Ovary (tissue), 9 donors: ENCODE data around the gene TTK. TPM values are rescaled to one million over a fixed set of nuclear protein-coding genes. Genes with fewer than 3 reads are reported as not detected.

Source experiments
- polyA plus RNA-seq, 2 donors: library from polyadenylated mRNA; stranded (reverse); fragments of 200-250 nt in 1 of 2; fragments of 350-450 nt in 1 of 2; fragmentation: Illumina TruSeq in 1 of 2; extraction: RNeasy Lipid Tissue Mini Kit (QIAGEN cat#74804) in 1 of 2; gene quantifications; one replicate each; pipeline ENCODE4 v1.2.3, GENCODE V29; 2013 to 2014
- total RNA-seq, 7 donors: library from RNA; depleted of rRNA in 2 of 7; stranded (reverse); fragments of >200 nt in 2 of 7; fragmentation: NEBNext Ultra II Directional in 3 of 7; extraction: Animal tissue kit (Norgen Biotek cat#: 25700) in 3 of 7; gene quantifications; one replicate each; pipeline versions ENCODE4 v1.1.0 to v1.2.4, GENCODE V29; 2016 to 2023
- donor health status: DM: no; HTN: no; CAD: no; lungs with moderate emphysema.
- donor health status: DM: no; HTN: no; CAD: no.
- donor health status: Bipolar disorder and iron deficiency.
- donor health status: DM: yes; HTN: yes; CAD: no.
- donor health status: DM: no; HTN: no; CAD: no.
- donor health status: DM: yes; HTN: yes; CAD: no.

The TTK gene
- total and polyA plus RNA-seq, 9 donors = 0.10 to 0.94 (median 0.80) TPM; not detected in 2

Other genes starting within 250 kb of the TTK start
- gene ELOVL4, start 57.1 kb upstream of the TTK start, total RNA-seq = 1 to 10 TPM; 1.1 to 3.1 (median 1.8) TPM
- gene ELOVL4, start 57.1 kb upstream of the TTK start, polyA plus RNA-seq = 1 to 10 TPM; 1.6 to 1.8 TPM
- 10 to 100 TPM; 12.0 to 33.4 (median 24.7) TPM for gene BCKDHB, start 102.0 kb downstream of the TTK start, total RNA-seq
- 10 to 100 TPM; 17.4 to 18.7 TPM for gene BCKDHB, start 102.0 kb downstream of the TTK start, polyA plus RNA-seq